ENCODE results near the gene GH2.

GRCh38 chr17:63854709-63855108, 27.0 kb downstream of the GH2 start:
- no peak for TF ChIP-seq CTCF (conservative IDR thresholded peaks at IDR 0.05 in 1 of 2, IDR thresholded peaks at IDR 0.05 in 1 of 2; ENCODE audit: extremely low read depth in 1 of 2, insufficient read depth in 1 of 2, low read depth in 1 of 2, low read length in 2 of 2)
- TF ChIP-seq EZH2 (IDR thresholded peaks at IDR 0.05; ENCODE audit: borderline replicate concordance, low read length) = no peak

Measured in mammary epithelial cell (primary cell).